Measurements from ENCODE around the gene SLC16A6. TPM values are rescaled to one million over a fixed set of nuclear protein-coding genes. Genes with fewer than 3 reads are reported as not detected.
"Not testable (repeated sequence)": the region's sequence is repeated elsewhere in the genome, so short reads cannot be mapped to it uniquely, and the experiment has no call there.

Gene SLC16A6
- total RNA-seq, 6 experiments from 2014 or later: 0.12 to 0.56 (median 0.38) TPM

GRCh38 chr17:68318103-68318991 is 27.4 kb upstream of the SLC16A6 start:
- H3K27me3 Mint-ChIP-seq (ENCODE audit: insufficient read depth): peaks cover 10% of the 10 kb centered on the region
- H3K9me3 Mint-ChIP-seq: no peaks in the 10 kb centered on the region; the same call in 1 of the 2 replicates
- peaks cover 11% of the 10 kb centered on the region for H3K4me1 Mint-ChIP-seq (ENCODE audit: low read depth)

GRCh38 chr17:68317458-68317857 is 26.5 kb upstream of the SLC16A6 start:
- no peak overlapping the region for H3K27ac Mint-ChIP-seq
- no peaks in the 10 kb centered on the region; the same call in 1 of the 2 replicates for H3K9me3 Mint-ChIP-seq
- no peak for DNase-seq
- H3K4me1 Mint-ChIP-seq (ENCODE audit: low read depth): peaks cover 20% of the 10 kb centered on the region
- peaks cover 6% of the 10 kb centered on the region; the same call in 1 of the 2 replicates for H3K36me3 Mint-ChIP-seq (ENCODE audit: low read depth)
- H3K4me3 Mint-ChIP-seq: no peak overlapping the region
- TF ChIP-seq CTCF (IDR thresholded peaks at IDR 0.05): no peak
- peaks cover 10% of the 10 kb centered on the region for H3K27me3 Mint-ChIP-seq (ENCODE audit: insufficient read depth)

More at GRCh38 chr17:68318103-68318991, 27.4 kb upstream of the SLC16A6 start:
- no peak for TF ChIP-seq CTCF (IDR thresholded peaks at IDR 0.05)
- Mint-ChIP-seq H3K4me3 (no peak overlapping the region), H3K36me3 (ENCODE audit: low read depth) (peaks cover 6% of the 10 kb centered on the region; the same call in 1 of the 2 replicates), H3K27ac (no peak overlapping the region)
- DNase-seq: peak; percentile 19

GRCh38 chr17:68315930-68316329 is 25.0 kb upstream of the SLC16A6 start:
- Mint-ChIP-seq H3K27ac (no peak overlapping the region), H3K27me3 (ENCODE audit: insufficient read depth) (peaks cover 9% of the 10 kb centered on the region), H3K9me3 (no peaks in the 10 kb centered on the region; the same call in 1 of the 2 replicates), H3K4me1 (ENCODE audit: low read depth) (peaks cover 31% of the 10 kb centered on the region), H3K36me3 (ENCODE audit: low read depth) (peaks cover 10% of the 10 kb centered on the region; the same call in 1 of the 2 replicates), H3K4me3 (no peak overlapping the region)
- no peak for TF ChIP-seq CTCF (IDR thresholded peaks at IDR 0.05)
- DNase-seq: no peak

- Mint-ChIP-seq H3K4me1 (ENCODE audit: low read depth) (peaks cover 31% of the 10 kb centered on the region), H3K9me3 (no peaks in the 10 kb centered on the region; the same call in 1 of the 2 replicates), H3K4me3 (no peak overlapping the region), H3K27ac (no peak overlapping the region), H3K36me3 (ENCODE audit: low read depth) (peaks cover 16% of the 10 kb centered on the region), H3K27me3 (ENCODE audit: insufficient read depth) (peaks cover 6% of the 10 kb centered on the region)
- DNase-seq: no peak
- TF ChIP-seq CTCF (IDR thresholded peaks at IDR 0.05): no peak
These were observed 24.1 kb upstream of the SLC16A6 start for GRCh38 chr17:68314916-68315535.

- no peak for DNase-seq
- H3K4me3 Mint-ChIP-seq: no peak overlapping the region
- peaks cover 25% of the 10 kb centered on the region for H3K36me3 Mint-ChIP-seq (ENCODE audit: low read depth)
- H3K27me3 Mint-ChIP-seq (ENCODE audit: insufficient read depth): peaks cover 5% of the 10 kb centered on the region
- H3K4me1 Mint-ChIP-seq (ENCODE audit: low read depth): peaks cover 25% of the 10 kb centered on the region
- H3K9me3 Mint-ChIP-seq: no peaks in the 10 kb centered on the region
- no peak for TF ChIP-seq CTCF (IDR thresholded peaks at IDR 0.05)
- no peak overlapping the region for H3K27ac Mint-ChIP-seq
These were observed 19.2 kb upstream of the SLC16A6 start for GRCh38 chr17:68310152-68310551.

- not testable (repeated sequence) for H3K27me3 Mint-ChIP-seq (ENCODE audit: insufficient read depth); H3K4me3 Mint-ChIP-seq; DNase-seq; H3K9me3 Mint-ChIP-seq; H3K27ac Mint-ChIP-seq
- Mint-ChIP-seq H3K4me1 (ENCODE audit: low read depth) (peaks cover 34% of the 10 kb centered on the region), H3K36me3 (ENCODE audit: low read depth) (peaks cover 25% of the 10 kb centered on the region)
These were observed 18.2 kb upstream of the SLC16A6 start for GRCh38 chr17:68309066-68309670.

- Mint-ChIP-seq H3K36me3 (ENCODE audit: low read depth) (peaks cover 25% of the 10 kb centered on the region), H3K4me1 (ENCODE audit: low read depth) (peaks cover 36% of the 10 kb centered on the region)
- H3K4me3 Mint-ChIP-seq; H3K27ac Mint-ChIP-seq; DNase-seq; H3K9me3 Mint-ChIP-seq; H3K27me3 Mint-ChIP-seq (ENCODE audit: insufficient read depth): not testable (repeated sequence)
These were observed 17.6 kb upstream of the SLC16A6 start for GRCh38 chr17:68308486-68308885.

Data from HFFc6 (cell line).